HG03108 (cell line): Measurements from ENCODE around the gene CELA3B.
"Not testable (repeated sequence)": the region's sequence is repeated elsewhere in the genome, so short reads cannot be mapped to it uniquely, and the experiment has no call there.

ENCODE experiments used
- ATAC-seq: cut with Tn5 transposase; IDR thresholded peaks from one replicate; pipeline ENCODE4 v1.9.1; 2021; ENCODE audit warnings: moderate library complexity; ENCODE audit not compliant: unreplicated experiment

CELA3B gene

GRCh38 chr1:21942959-21943640 lies 33.7 kb upstream of the CELA3B start:
- not testable (repeated sequence) for ATAC-seq

GRCh38 chr1:21944733-21945073 lies 32.1 kb upstream of the CELA3B start:
- ATAC-seq = no peak

GRCh38 chr1:21946836-21947587 lies 29.8 kb upstream of the CELA3B start:
- no peak for ATAC-seq

- ATAC-seq = no peak
Observed at GRCh38 chr1:21950734-21951133, 26.1 kb upstream of the CELA3B start.

GRCh38 chr1:21951226-21951870 lies 25.5 kb upstream of the CELA3B start:
- no peak for ATAC-seq

GRCh38 chr1:21952786-21953520 lies 23.9 kb upstream of the CELA3B start:
- no peak for ATAC-seq

DNA sequence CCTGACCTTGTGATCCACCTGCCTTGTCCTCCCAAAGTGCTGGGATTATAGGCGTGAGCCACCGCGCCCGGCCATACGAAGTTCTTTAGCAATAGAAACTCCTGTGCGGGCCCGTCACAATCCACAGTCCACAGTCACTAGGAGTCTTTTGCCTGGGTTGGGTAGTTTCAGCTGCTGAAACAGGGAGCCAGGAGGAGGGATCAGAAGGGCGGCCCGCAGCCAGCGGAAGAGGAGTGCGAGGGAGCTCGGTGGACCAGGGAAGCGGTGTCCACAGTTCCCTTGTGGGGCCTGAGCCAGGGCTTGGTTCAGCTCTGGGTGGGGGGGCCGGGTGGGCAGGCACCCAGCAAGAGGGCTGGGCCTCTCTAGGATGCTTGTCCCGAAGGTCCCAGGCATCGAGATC lies 21.8 kb upstream of the CELA3B start:
- ATAC-seq = no peak

DNA sequence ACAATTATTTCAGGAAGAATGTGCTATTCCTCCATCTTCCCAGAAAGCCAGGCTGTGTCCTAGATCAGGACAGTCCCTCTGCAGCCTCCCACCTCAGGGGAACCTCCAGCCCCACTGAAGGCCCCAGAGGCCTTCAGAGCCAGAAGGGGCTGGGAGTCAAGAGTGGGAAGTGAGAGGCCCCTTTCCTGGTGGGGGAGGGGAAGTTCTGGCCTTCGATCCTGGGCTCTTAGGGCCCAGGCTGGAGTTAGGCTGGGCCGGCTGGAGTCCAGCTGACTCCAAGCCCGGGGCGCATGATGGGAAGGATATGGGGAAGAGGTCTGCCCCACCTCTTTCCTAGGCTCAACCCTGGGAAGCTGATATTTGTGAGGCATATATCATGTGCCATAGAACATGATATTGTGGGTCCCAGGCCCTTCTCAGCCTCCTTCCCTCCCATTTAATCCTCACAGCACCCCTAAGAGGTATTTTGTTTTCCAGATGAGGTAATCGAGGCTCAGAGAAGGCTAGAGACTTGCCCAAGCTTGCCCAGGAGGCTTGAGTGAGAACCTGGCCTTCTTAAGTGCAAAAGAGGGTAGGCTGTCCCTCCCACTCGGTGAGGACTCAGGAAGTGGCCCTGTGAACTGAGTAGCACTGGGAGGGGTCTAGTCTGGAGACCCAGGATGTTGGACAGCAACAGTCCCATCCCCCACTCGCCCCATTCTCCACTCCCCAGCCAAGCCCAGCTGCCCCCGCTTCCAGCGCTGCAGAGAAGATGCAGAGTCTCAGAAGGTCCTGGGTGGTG lies 21.1 kb upstream of the CELA3B start:
- ATAC-seq = no peak

GRCh38 chr1:21956720-21957552 lies 19.9 kb upstream of the CELA3B start:
- no peak for ATAC-seq

DNA sequence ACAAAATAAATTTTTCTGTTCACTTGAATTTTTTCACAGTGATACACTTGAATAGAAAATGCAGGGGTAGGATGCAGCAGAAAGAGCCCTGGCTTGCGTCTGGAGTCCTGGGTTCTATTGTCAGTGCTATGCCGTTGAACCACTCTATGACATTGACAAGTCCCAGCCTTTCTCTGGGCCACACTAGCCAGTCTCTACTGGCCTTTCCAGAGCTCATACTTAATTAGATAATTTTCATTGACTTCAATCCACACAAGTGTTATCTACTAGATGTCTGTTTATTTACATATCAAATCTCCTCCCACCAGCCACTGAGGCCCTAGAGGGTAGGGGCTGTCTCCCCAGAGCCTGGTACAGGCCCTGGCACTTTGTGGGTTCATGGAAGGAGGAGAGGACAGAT lies 15.5 kb upstream of the CELA3B start:
- ATAC-seq = no peak

GRCh38 chr1:21961799-21962198 lies 15.0 kb upstream of the CELA3B start:
- no peak for ATAC-seq

GRCh38 chr1:21963477-21964217 lies 13.2 kb upstream of the CELA3B start:
- no peak for ATAC-seq

- ATAC-seq = no peak
Observed at GRCh38 chr1:21966247-21967000, 10.4 kb upstream of the CELA3B start.

GRCh38 chr1:21967216-21967615 lies 9.6 kb upstream of the CELA3B start:
- not testable (repeated sequence) for ATAC-seq

DNA sequence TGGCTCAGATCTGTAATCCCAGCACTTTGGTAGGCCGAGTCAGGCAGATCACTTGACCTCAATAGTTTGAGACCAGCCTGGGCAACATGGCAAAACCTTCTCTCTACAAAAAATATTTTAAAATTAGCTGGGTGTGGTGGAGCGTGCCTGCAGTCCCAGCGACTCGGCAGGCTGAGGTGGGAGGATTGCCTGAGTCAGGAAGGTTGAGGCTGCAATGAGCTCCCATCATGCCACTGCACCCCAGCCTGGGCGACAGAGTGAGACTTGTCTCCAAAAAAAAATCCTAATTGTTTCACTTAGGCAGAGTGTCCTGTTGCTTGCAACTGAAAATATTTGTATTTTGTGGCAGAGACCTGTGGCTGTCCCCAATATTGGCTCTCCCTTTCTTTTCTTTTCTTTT lies 7.8 kb upstream of the CELA3B start:
- ATAC-seq = not testable (repeated sequence)

- not testable (repeated sequence) for ATAC-seq
Observed at GRCh38 chr1:21970523-21970922, 6.3 kb upstream of the CELA3B start.

- not testable (repeated sequence) for ATAC-seq
Observed at GRCh38 chr1:21972973-21973441, 3.8 kb upstream of the CELA3B start.

DNA sequence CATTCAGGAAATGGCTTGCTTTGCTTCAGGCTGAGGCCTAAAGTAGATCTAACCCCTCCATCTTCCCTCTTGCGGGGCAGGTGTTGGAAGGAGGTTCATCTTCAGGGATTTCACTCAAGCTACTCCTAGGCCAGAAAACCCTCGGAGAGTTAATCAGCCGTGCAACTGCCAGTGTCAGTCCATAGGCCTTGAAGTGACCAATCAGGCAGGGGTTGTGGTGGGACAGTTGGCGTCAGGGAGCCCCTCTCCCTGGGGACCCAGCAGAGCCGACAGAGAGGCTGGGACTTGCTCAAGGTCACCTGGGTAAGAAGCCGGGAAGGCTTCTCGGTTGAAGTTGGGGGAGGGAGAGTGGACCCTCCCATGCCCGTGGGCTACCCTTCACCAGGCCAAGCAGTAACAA lies 2.9 kb upstream of the CELA3B start:
- not testable (repeated sequence) for ATAC-seq
